Measurements from ENCODE around the gene USP49.

The USP49 gene

DNA sequence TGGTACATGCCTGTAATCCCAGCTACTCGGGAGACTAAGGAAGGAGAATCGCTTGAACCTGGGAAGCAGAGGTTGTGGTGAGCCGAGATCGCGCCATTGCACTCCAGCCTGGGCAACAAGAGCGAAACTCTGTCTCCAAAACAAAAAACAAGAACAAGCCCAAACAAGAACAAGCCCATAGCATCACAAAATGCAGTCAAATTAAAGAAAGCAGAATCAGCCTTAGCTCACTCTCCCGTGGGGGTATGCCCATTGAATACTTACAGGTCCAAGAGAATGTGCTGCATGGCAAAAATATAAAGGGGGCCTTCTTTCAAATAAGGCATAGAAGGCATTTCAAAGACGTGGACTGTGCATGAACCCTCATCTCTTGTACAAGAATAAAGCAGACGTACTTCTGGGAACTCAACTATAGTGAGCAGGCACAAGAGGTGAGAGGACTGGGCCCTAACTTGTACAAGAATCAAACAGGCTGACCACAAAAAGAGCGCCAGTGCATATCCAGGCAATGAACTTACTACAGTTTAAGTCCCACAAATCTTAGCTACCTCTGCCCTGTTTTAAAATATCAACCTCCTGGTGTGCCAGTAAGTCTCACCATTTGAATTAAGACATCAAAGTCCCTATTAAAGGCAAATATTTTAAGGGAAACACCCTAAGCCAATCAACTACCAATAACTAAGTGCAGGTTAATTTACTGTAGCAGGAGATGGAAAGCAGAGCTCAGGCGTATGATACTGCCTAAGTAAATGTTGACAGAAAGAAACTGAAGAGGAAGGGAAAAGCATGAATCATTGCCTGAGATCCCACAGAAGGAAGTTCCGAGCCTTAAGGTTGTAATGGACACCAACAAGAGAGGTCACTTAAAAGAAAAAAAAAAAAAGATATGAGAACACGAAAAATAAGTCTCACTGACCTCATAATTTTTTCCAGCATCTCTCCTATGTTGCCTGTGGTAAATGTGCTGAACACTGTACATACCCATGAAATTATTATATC, 70.3 kb downstream of the USP49 start:
- Histone ChIP-seq H2AK5ac (ENCODE audit: low read depth, low read length) (no peak overlapping the region), H3K23ac (ENCODE audit: low read depth, low read length, poor library complexity) (no peak overlapping the region), H2BK12ac (ENCODE audit: low read length) (no peak overlapping the region), H3K4ac (ENCODE audit: low read length) (no peak overlapping the region), H3K4me3 (ENCODE audit: low read length in 2 of 2) (no peak overlapping the region), H4K91ac (ENCODE audit: low read depth, low read length, poor library complexity) (no peak overlapping the region), H2BK120ac (ENCODE audit: low read depth, low read length) (no peak overlapping the region), H2BK15ac (ENCODE audit: low read length) (no peak overlapping the region), H2BK5ac (ENCODE audit: low read length) (no peak overlapping the region), H3K9ac (ENCODE audit: low read depth, low read length, poor library complexity) (no peak overlapping the region), H3K4me2 (ENCODE audit: insufficient read depth, low read length, poor library complexity, severe bottlenecking) (no peak overlapping the region), H3K4me1 (ENCODE audit: control insufficient read depth in 2 of 2, insufficient read depth in 1 of 2, low read depth in 1 of 2, low read length in 2 of 2) (no peaks in the 10 kb centered on the region), H3K18ac (ENCODE audit: low read length) (no peak overlapping the region), H4K8ac (ENCODE audit: low read depth, low read length) (no peak overlapping the region), H3K14ac (ENCODE audit: low read length) (no peak overlapping the region), H3K27ac (replicated peaks; ENCODE audit: low read length) (no peak overlapping the region), H3K27me3 (ENCODE audit: control insufficient read depth in 3 of 3, insufficient read depth in 3 of 3, low read depth in 1 of 3, low read length in 3 of 3) (no peaks in the 10 kb centered on the region), H3K36me3 (replicated peaks in 1 of 2; ENCODE audit: control insufficient read depth in 2 of 2, insufficient read depth in 2 of 2, low read length in 2 of 2) (peaks cover 1 to 5% of the 10 kb centered on the region in 2 donors), H3K9me3 (replicated peaks in 1 of 2; ENCODE audit: control insufficient read depth in 2 of 2, insufficient read depth in 1 of 2, low read depth in 1 of 2, low read length in 2 of 2) (no peaks in the 10 kb centered on the region), H3K79me1 (ENCODE audit: low read depth, low read length) (no peaks in the 10 kb centered on the region), H2AFZ (ENCODE audit: low read length) (no peak overlapping the region)
- no CpG with 5 or more reads among the region's 13 CpGs for WGBS, 2 donors (ENCODE audit: extremely low coverage in 2 of 2, insufficient read length in 2 of 2, insufficient replicate concordance in 1 of 2)
- DNase-seq (ENCODE audit: low spot score) = no peak

- H2AFZ ChIP-seq (ENCODE audit: low read length) = no peak overlapping the region
- H2BK15ac ChIP-seq (ENCODE audit: low read length) = no peak overlapping the region
- H3K27me3 ChIP-seq (ENCODE audit: control insufficient read depth in 3 of 3, insufficient read depth in 3 of 3, low read depth in 1 of 3, low read length in 3 of 3) = no peaks in the 10 kb centered on the region
- H4K91ac ChIP-seq (ENCODE audit: low read depth, low read length, poor library complexity) = no peak overlapping the region
- H3K4me3 ChIP-seq (ENCODE audit: low read length in 2 of 2) = no peak overlapping the region
- H3K36me3 ChIP-seq (replicated peaks in 1 of 2; ENCODE audit: control insufficient read depth in 2 of 2, insufficient read depth in 2 of 2, low read length in 2 of 2) = peaks cover 4 to 5% of the 10 kb centered on the region in 2 donors
- H3K79me1 ChIP-seq (ENCODE audit: low read depth, low read length) = no peaks in the 10 kb centered on the region
- no peak overlapping the region for H3K4ac ChIP-seq (ENCODE audit: low read length)
- H3K14ac ChIP-seq (ENCODE audit: low read length) = no peak overlapping the region
- H3K9ac ChIP-seq (ENCODE audit: low read depth, low read length, poor library complexity) = no peak overlapping the region
- H3K4me2 ChIP-seq (ENCODE audit: insufficient read depth, low read length, poor library complexity, severe bottlenecking) = no peak overlapping the region
- no peaks in the 10 kb centered on the region for H3K9me3 ChIP-seq (replicated peaks in 1 of 2; ENCODE audit: control insufficient read depth in 2 of 2, insufficient read depth in 1 of 2, low read depth in 1 of 2, low read length in 2 of 2)
- no peak overlapping the region for H4K8ac ChIP-seq (ENCODE audit: low read depth, low read length)
- H2BK5ac ChIP-seq (ENCODE audit: low read length) = no peak overlapping the region
- no peak for DNase-seq (ENCODE audit: low spot score)
- H2BK12ac ChIP-seq (ENCODE audit: low read length) = no peak overlapping the region
- no peak overlapping the region for H3K23ac ChIP-seq (ENCODE audit: low read depth, low read length, poor library complexity)
- H2BK120ac ChIP-seq (ENCODE audit: low read depth, low read length) = no peak overlapping the region
- no peak overlapping the region for H3K18ac ChIP-seq (ENCODE audit: low read length)
- H3K4me1 ChIP-seq (ENCODE audit: control insufficient read depth in 2 of 2, insufficient read depth in 1 of 2, low read depth in 1 of 2, low read length in 2 of 2) = no peaks in the 10 kb centered on the region
- WGBS, 2 donors (ENCODE audit: extremely low coverage in 2 of 2, insufficient read length in 2 of 2, insufficient replicate concordance in 1 of 2) = no CpG with 5 or more reads among the region's 1 CpG
- no peak overlapping the region for H3K27ac ChIP-seq (replicated peaks; ENCODE audit: low read length)
- H2AK5ac ChIP-seq (ENCODE audit: low read depth, low read length) = no peak overlapping the region
These were observed 72.0 kb downstream of the USP49 start for GRCh38 chr6:41823178-41823577.

- WGBS, 2 donors (ENCODE audit: extremely low coverage in 2 of 2, insufficient read length in 2 of 2, insufficient replicate concordance in 1 of 2) = no CpG with 5 or more reads among the region's 1 CpG
- no peak overlapping the region for H3K27ac ChIP-seq (replicated peaks; ENCODE audit: low read length)
- H3K27me3 ChIP-seq (ENCODE audit: control insufficient read depth in 3 of 3, insufficient read depth in 3 of 3, low read depth in 1 of 3, low read length in 3 of 3) = no peaks in the 10 kb centered on the region
- no peak overlapping the region for H4K91ac ChIP-seq (ENCODE audit: low read depth, low read length, poor library complexity)
- no peak overlapping the region for H3K4me2 ChIP-seq (ENCODE audit: insufficient read depth, low read length, poor library complexity, severe bottlenecking)
- H2BK12ac ChIP-seq (ENCODE audit: low read length) = no peak overlapping the region
- H3K23ac ChIP-seq (ENCODE audit: low read depth, low read length, poor library complexity) = no peak overlapping the region
- peaks cover 4 to 5% of the 10 kb centered on the region in 2 donors for H3K36me3 ChIP-seq (replicated peaks in 1 of 2; ENCODE audit: control insufficient read depth in 2 of 2, insufficient read depth in 2 of 2, low read length in 2 of 2)
- H2AFZ ChIP-seq (ENCODE audit: low read length) = no peak overlapping the region
- no peak overlapping the region for H3K4ac ChIP-seq (ENCODE audit: low read length)
- no peak overlapping the region for H3K4me3 ChIP-seq (ENCODE audit: low read length in 2 of 2)
- no peak overlapping the region for H2BK5ac ChIP-seq (ENCODE audit: low read length)
- no peaks in the 10 kb centered on the region for H3K4me1 ChIP-seq (ENCODE audit: control insufficient read depth in 2 of 2, insufficient read depth in 1 of 2, low read depth in 1 of 2, low read length in 2 of 2)
- H2BK15ac ChIP-seq (ENCODE audit: low read length) = no peak overlapping the region
- no peak overlapping the region for H2BK120ac ChIP-seq (ENCODE audit: low read depth, low read length)
- H3K9me3 ChIP-seq (replicated peaks in 1 of 2; ENCODE audit: control insufficient read depth in 2 of 2, insufficient read depth in 1 of 2, low read depth in 1 of 2, low read length in 2 of 2) = no peaks in the 10 kb centered on the region
- no peak overlapping the region for H3K9ac ChIP-seq (ENCODE audit: low read depth, low read length, poor library complexity)
- H3K14ac ChIP-seq (ENCODE audit: low read length) = no peak overlapping the region
- no peak for DNase-seq (ENCODE audit: low spot score)
- H2AK5ac ChIP-seq (ENCODE audit: low read depth, low read length) = no peak overlapping the region
- no peak overlapping the region for H3K18ac ChIP-seq (ENCODE audit: low read length)
- H3K79me1 ChIP-seq (ENCODE audit: low read depth, low read length) = no peaks in the 10 kb centered on the region
- no peak overlapping the region for H4K8ac ChIP-seq (ENCODE audit: low read depth, low read length)
These were observed 73.2 kb downstream of the USP49 start for GRCh38 chr6:41822021-41822420.

DNA sequence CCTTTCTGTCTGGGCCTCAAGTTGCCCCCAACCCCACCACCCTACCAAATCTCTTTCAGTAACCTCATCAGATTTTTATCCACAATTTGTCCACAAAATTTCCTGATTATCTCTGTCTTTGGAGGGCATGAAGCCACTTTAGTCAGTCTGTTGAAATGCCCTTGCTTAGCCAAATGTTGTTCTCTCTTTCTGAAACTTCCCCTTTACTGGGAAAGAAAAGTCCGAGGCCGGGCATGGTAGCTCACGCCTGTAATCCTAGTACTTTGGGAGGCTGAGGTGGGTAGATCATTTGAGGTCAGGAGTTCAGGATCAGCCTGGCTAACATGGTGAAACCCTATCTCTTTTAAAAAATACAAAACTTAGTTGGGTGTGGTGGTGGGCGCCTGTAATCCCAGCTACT, 73.9 kb downstream of the USP49 start:
- no peak overlapping the region for H3K9ac ChIP-seq (ENCODE audit: low read depth, low read length, poor library complexity)
- no peak overlapping the region for H2BK12ac ChIP-seq (ENCODE audit: low read length)
- H3K4me1 ChIP-seq (ENCODE audit: control insufficient read depth in 2 of 2, insufficient read depth in 1 of 2, low read depth in 1 of 2, low read length in 2 of 2) = no peaks in the 10 kb centered on the region
- H3K36me3 ChIP-seq (replicated peaks in 1 of 2; ENCODE audit: control insufficient read depth in 2 of 2, insufficient read depth in 2 of 2, low read length in 2 of 2) = peaks cover 4 to 5% of the 10 kb centered on the region in 2 donors
- H2BK15ac ChIP-seq (ENCODE audit: low read length) = no peak overlapping the region
- no peaks in the 10 kb centered on the region for H3K79me1 ChIP-seq (ENCODE audit: low read depth, low read length)
- no peaks in the 10 kb centered on the region for H3K9me3 ChIP-seq (replicated peaks in 1 of 2; ENCODE audit: control insufficient read depth in 2 of 2, insufficient read depth in 1 of 2, low read depth in 1 of 2, low read length in 2 of 2)
- DNase-seq (ENCODE audit: low spot score) = no peak
- H2AK5ac ChIP-seq (ENCODE audit: low read depth, low read length) = no peak overlapping the region
- no CpG with 5 or more reads among the region's 4 CpGs for WGBS, 2 donors (ENCODE audit: extremely low coverage in 2 of 2, insufficient read length in 2 of 2, insufficient replicate concordance in 1 of 2)
- no peak overlapping the region for H3K4ac ChIP-seq (ENCODE audit: low read length)
- no peak overlapping the region for H3K14ac ChIP-seq (ENCODE audit: low read length)
- no peak overlapping the region for H4K8ac ChIP-seq (ENCODE audit: low read depth, low read length)
- no peak overlapping the region for H3K4me2 ChIP-seq (ENCODE audit: insufficient read depth, low read length, poor library complexity, severe bottlenecking)
- H3K4me3 ChIP-seq (ENCODE audit: low read length in 2 of 2) = no peak overlapping the region
- H3K27ac ChIP-seq (replicated peaks; ENCODE audit: low read length) = no peak overlapping the region
- no peaks in the 10 kb centered on the region for H3K27me3 ChIP-seq (ENCODE audit: control insufficient read depth in 3 of 3, insufficient read depth in 3 of 3, low read depth in 1 of 3, low read length in 3 of 3)
- H3K18ac ChIP-seq (ENCODE audit: low read length) = no peak overlapping the region
- no peak overlapping the region for H2BK5ac ChIP-seq (ENCODE audit: low read length)
- no peak overlapping the region for H2BK120ac ChIP-seq (ENCODE audit: low read depth, low read length)
- H2AFZ ChIP-seq (ENCODE audit: low read length) = no peak overlapping the region
- H4K91ac ChIP-seq (ENCODE audit: low read depth, low read length, poor library complexity) = no peak overlapping the region
- no peak overlapping the region for H3K23ac ChIP-seq (ENCODE audit: low read depth, low read length, poor library complexity)

Data from neuronal stem cell (in vitro differentiated cells).